HG03432 (cell line): ENCODE results near the gene TCF4.
A peak's percentile ranks its signal among the peaks of the same experiment; 100 is the strongest.

Experiments
- ATAC-seq: cut with Tn5 transposase; IDR thresholded peaks from one replicate; pipeline ENCODE4 v1.9.1; 2021; ENCODE audit warnings: mild to moderate bottlenecking, moderate library complexity; ENCODE audit not compliant: unreplicated experiment

TCF4 gene

GRCh38 chr18:55247032-55247431 is 341.0 kb downstream of the TCF4 start:
- ATAC-seq = no peak

GRCh38 chr18:55246278-55246677 is 341.7 kb downstream of the TCF4 start:
- ATAC-seq = peak; percentile 28

- no peak for ATAC-seq
These were observed 342.8 kb downstream of the TCF4 start for GRCh38 chr18:55245211-55245614.

- ATAC-seq = no peak
These were observed 343.4 kb downstream of the TCF4 start for GRCh38 chr18:55244546-55244945.

GRCh38 chr18:55243857-55244256 is 344.1 kb downstream of the TCF4 start:
- no peak for ATAC-seq

GRCh38 chr18:55243255-55243654 is 344.7 kb downstream of the TCF4 start:
- no peak for ATAC-seq

GRCh38 chr18:55240978-55241377 is 347.0 kb downstream of the TCF4 start:
- ATAC-seq = peak; percentile 66

- ATAC-seq = no peak
These were observed 348.3 kb downstream of the TCF4 start for GRCh38 chr18:55239740-55240139.

- ATAC-seq = no peak
These were observed 350.3 kb downstream of the TCF4 start for GRCh38 chr18:55237660-55238059.

- peak; percentile 60 for ATAC-seq
These were observed 351.7 kb downstream of the TCF4 start for GRCh38 chr18:55236150-55236931.

GRCh38 chr18:55235094-55235461 is 352.9 kb downstream of the TCF4 start:
- ATAC-seq = no peak

- peak; percentile 77 for ATAC-seq
These were observed 353.5 kb downstream of the TCF4 start for GRCh38 chr18:55234366-55235093.

GRCh38 chr18:55233857-55234256 is 354.1 kb downstream of the TCF4 start:
- ATAC-seq = no peak

GRCh38 chr18:55232506-55232905 is 355.5 kb downstream of the TCF4 start:
- no peak for ATAC-seq

- no peak for ATAC-seq
These were observed 358.3 kb downstream of the TCF4 start for GRCh38 chr18:55229682-55230081.

- no peak for ATAC-seq
These were observed 359.3 kb downstream of the TCF4 start for GRCh38 chr18:55228707-55229106.

GRCh38 chr18:55228191-55228590 is 359.8 kb downstream of the TCF4 start:
- ATAC-seq = no peak

- no peak for ATAC-seq
These were observed 360.2 kb downstream of the TCF4 start for GRCh38 chr18:55227771-55228170.

GRCh38 chr18:55226044-55226443 is 361.9 kb downstream of the TCF4 start:
- no peak for ATAC-seq

- no peak for ATAC-seq
These were observed 363.8 kb downstream of the TCF4 start for GRCh38 chr18:55224086-55224625.

- no peak for ATAC-seq
These were observed 366.4 kb downstream of the TCF4 start for GRCh38 chr18:55221622-55222021.

- ATAC-seq = peak; percentile 90
These were observed 367.5 kb downstream of the TCF4 start for GRCh38 chr18:55220523-55220922.
